ENCODE measurements around the gene SPIRE1. TPM values are rescaled to one million over a fixed set of nuclear protein-coding genes. Genes with fewer than 3 reads are reported as not detected.

The SPIRE1 gene
- total RNA-seq, 1 donor from 2014 or later: 16.9 TPM

GRCh38 chr18:12461326-12461725 is 196.6 kb downstream of the SPIRE1 start:
- Histone ChIP-seq H3K4me3 (no peak overlapping the region), H3K4me1 (no peaks in the 10 kb centered on the region), H3K9me3 (no peaks in the 10 kb centered on the region), H3K27me3 (no peaks in the 10 kb centered on the region), H3K27ac (no peak overlapping the region), H3K36me3 (peaks cover 13 to 46% of the 10 kb centered on the region in 2 donors)
- no peak for DNase-seq (ENCODE audit: low spot score in 2 of 2)
- TF ChIP-seq, protein P1, sequence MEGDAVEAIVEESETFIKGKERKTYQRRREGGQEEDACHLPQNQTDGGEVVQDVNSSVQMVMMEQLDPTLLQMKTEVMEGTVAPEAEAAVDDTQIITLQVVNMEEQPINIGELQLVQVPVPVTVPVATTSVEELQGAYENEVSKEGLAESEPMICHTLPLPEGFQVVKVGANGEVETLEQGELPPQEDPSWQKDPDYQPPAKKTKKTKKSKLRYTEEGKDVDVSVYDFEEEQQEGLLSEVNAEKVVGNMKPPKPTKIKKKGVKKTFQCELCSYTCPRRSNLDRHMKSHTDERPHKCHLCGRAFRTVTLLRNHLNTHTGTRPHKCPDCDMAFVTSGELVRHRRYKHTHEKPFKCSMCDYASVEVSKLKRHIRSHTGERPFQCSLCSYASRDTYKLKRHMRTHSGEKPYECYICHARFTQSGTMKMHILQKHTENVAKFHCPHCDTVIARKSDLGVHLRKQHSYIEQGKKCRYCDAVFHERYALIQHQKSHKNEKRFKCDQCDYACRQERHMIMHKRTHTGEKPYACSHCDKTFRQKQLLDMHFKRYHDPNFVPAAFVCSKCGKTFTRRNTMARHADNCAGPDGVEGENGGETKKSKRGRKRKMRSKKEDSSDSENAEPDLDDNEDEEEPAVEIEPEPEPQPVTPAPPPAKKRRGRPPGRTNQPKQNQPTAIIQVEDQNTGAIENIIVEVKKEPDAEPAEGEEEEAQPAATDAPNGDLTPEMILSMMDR (IDR thresholded peaks at IDR 0.05): no peak
- intact Hi-C loops (cut with DNase I): loop anchor here (5.0 kb wide), 1 partner anchor 69 kb away; no protein-coding TSS in a partner anchor

- no peaks in the 10 kb centered on the region for H3K4me1 ChIP-seq
- no peak overlapping the region for H3K27ac ChIP-seq
- H3K4me3 ChIP-seq: no peak overlapping the region
- no peak for DNase-seq (ENCODE audit: low spot score in 2 of 2)
- intact Hi-C loops (cut with DNase I): loop anchor here (5.0 kb wide), 1 partner anchor 69 kb away; no protein-coding TSS in a partner anchor
- TF ChIP-seq, protein P1 (IDR thresholded peaks at IDR 0.05): no peak
- no peaks in the 10 kb centered on the region for H3K9me3 ChIP-seq
- no peaks in the 10 kb centered on the region for H3K27me3 ChIP-seq
- H3K36me3 ChIP-seq: peaks cover 13 to 47% of the 10 kb centered on the region in 2 donors
Observed at GRCh38 chr18:12460874-12461273, 197.0 kb downstream of the SPIRE1 start.

- H3K36me3 ChIP-seq: peaks cover 16 to 60% of the 10 kb centered on the region in 2 donors
- intact Hi-C loops (cut with DNase I): no loop called here
Observed at GRCh38 chr18:12458771-12459170, 199.1 kb downstream of the SPIRE1 start.

DNA sequence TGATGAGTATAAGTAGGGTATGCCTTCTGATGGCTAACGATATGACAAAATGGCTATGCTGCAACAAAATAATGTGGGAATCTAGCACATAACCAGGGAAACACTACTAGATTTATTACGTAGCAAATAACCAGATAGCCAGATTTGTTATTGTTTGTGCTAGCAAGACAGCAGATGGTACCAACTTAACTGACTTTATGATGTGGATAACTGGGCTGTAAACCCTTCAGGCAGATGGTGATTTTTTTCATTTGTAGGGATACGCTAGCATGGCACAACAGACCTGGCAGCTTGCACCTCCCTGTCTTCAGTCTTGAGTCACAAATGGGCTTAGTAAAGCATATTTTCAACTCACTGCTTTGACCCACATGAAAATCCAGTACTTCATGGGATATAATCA is 201.5 kb downstream of the SPIRE1 start:
- Histone ChIP-seq H3K4me1 (no peaks in the 10 kb centered on the region), H3K27me3 (no peaks in the 10 kb centered on the region), H3K27ac (no peak overlapping the region), H3K4me3 (no peak overlapping the region), H3K36me3 (peaks cover 31 to 63% of the 10 kb centered on the region in 2 donors), H3K9me3 (no peaks in the 10 kb centered on the region)
- no peak for DNase-seq (ENCODE audit: low spot score in 2 of 2)
- TF ChIP-seq, protein P1 (IDR thresholded peaks at IDR 0.05): no peak
- intact Hi-C loops (cut with DNase I): no loop called here

More at GRCh38 chr18:12458771-12459170, 199.1 kb downstream of the SPIRE1 start:
- Histone ChIP-seq H3K9me3 (no peaks in the 10 kb centered on the region), H3K4me3 (no peak overlapping the region), H3K27ac (no peak overlapping the region), H3K27me3 (no peaks in the 10 kb centered on the region), H3K4me1 (no peaks in the 10 kb centered on the region)
- DNase-seq (ENCODE audit: low spot score in 2 of 2): no peak
- TF ChIP-seq, protein P1 (IDR thresholded peaks at IDR 0.05): no peak

GRCh38 chr18:12455496-12455895 is 202.4 kb downstream of the SPIRE1 start:
- no peaks in the 10 kb centered on the region for H3K27me3 ChIP-seq
- intact Hi-C loops (cut with DNase I): no loop called here
- H3K36me3 ChIP-seq: peaks cover 31 to 57% of the 10 kb centered on the region in 2 donors
- H3K27ac ChIP-seq: no peak overlapping the region
- no peak overlapping the region for H3K4me3 ChIP-seq
- TF ChIP-seq, protein P1 (IDR thresholded peaks at IDR 0.05): no peak
- DNase-seq (ENCODE audit: low spot score in 2 of 2): no peak
- no peaks in the 10 kb centered on the region for H3K4me1 ChIP-seq
- H3K9me3 ChIP-seq: no peaks in the 10 kb centered on the region

DNA sequence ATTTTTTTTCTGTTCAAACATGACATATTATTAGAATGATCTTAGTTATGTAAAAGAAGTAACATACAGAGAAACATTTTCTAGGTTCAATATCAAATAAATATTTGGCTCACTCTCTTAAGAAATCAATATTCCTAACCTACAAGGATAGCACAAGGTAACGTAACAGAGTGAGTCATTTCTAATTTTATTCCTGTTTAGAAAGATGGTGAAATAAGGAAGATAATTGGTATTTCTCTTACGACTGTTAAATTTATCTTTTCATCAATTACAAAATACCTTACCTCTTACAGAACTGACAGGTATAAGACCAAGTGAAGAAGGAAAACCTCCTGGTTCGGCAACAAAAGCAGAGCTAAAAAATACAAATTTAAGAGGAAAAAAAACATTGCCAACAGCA is 205.1 kb downstream of the SPIRE1 start:
- no peak overlapping the region for H3K4me3 ChIP-seq
- H3K36me3 ChIP-seq: peaks cover 37 to 68% of the 10 kb centered on the region in 2 donors
- H3K9me3 ChIP-seq: no peaks in the 10 kb centered on the region
- no peak overlapping the region for H3K27ac ChIP-seq
- H3K4me1 ChIP-seq: no peaks in the 10 kb centered on the region
- intact Hi-C loops (cut with DNase I): no loop called here
- DNase-seq (ENCODE audit: low spot score in 2 of 2): no peak
- no peaks in the 10 kb centered on the region for H3K27me3 ChIP-seq
- TF ChIP-seq, protein P1 (IDR thresholded peaks at IDR 0.05): no peak

Data from ascending aorta (tissue), 2 donors.